GM12892 (cell line): ENCODE results near the gene TRPM8.

Experiments
- POLR2A ChIP-seq: IDR thresholded peaks from 2 replicates; pipeline ENCODE4 v1.6.1; 2011; ENCODE audit warnings: low read depth, low read length, control low read depth
- POLR2AphosphoS5 ChIP-seq: IDR thresholded peaks from 2 replicates; pipeline ENCODE4 v1.6.1; 2011; ENCODE audit warnings: low read depth, low read length, control low read depth

GRCh38 chr2:233967164-233967563 lies 50.0 kb downstream of the TRPM8 start:
- TF ChIP-seq POLR2A (no peak), POLR2AphosphoS5 (no peak)
